ENCODE measurements around the gene IQCC. TPM values are rescaled to one million over a fixed set of nuclear protein-coding genes. Genes with fewer than 3 reads are reported as not detected.

IQCC gene
- total RNA-seq, 1 donor from 2014 or later: 1.9 TPM

DNA sequence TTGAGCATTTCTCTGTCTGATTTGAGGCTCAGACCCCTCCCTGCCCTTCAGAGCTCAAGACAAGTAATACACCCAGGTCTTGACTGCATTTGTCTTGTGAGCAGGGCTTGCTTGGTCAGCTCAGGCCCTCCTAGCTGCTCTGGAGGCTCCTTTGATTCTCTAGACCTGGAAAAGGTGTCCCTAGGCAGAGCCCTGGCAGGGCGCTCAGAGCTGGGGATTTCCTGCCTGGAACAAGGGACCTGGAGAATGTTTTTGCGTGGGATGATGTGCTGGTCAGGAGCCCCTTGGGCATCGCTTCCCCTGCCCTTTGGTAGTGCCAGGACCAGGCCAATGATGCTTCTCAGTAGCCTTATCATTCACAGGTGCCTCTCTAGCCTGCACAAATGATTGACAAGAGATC, 9.9 kb upstream of the IQCC start:
- peaks cover 15% of the 10 kb centered on the region for H3K27me3 Mint-ChIP-seq (ENCODE audit: unreplicated experiment)
- H3K36me3 Mint-ChIP-seq (ENCODE audit: low read depth, unreplicated experiment): peaks cover 52% of the 10 kb centered on the region
- DNase-seq (ENCODE audit: low spot score): no peak
- peaks cover 26% of the 10 kb centered on the region for H3K4me1 Mint-ChIP-seq (ENCODE audit: unreplicated experiment)
- H3K9me3 Mint-ChIP-seq (ENCODE audit: unreplicated experiment): no peaks in the 10 kb centered on the region
- H3K27ac Mint-ChIP-seq (ENCODE audit: unreplicated experiment): no peak overlapping the region
- no peak overlapping the region for H3K4me3 Mint-ChIP-seq (ENCODE audit: unreplicated experiment)
- TF ChIP-seq, protein P1, sequence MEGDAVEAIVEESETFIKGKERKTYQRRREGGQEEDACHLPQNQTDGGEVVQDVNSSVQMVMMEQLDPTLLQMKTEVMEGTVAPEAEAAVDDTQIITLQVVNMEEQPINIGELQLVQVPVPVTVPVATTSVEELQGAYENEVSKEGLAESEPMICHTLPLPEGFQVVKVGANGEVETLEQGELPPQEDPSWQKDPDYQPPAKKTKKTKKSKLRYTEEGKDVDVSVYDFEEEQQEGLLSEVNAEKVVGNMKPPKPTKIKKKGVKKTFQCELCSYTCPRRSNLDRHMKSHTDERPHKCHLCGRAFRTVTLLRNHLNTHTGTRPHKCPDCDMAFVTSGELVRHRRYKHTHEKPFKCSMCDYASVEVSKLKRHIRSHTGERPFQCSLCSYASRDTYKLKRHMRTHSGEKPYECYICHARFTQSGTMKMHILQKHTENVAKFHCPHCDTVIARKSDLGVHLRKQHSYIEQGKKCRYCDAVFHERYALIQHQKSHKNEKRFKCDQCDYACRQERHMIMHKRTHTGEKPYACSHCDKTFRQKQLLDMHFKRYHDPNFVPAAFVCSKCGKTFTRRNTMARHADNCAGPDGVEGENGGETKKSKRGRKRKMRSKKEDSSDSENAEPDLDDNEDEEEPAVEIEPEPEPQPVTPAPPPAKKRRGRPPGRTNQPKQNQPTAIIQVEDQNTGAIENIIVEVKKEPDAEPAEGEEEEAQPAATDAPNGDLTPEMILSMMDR (IDR thresholded peaks at IDR 0.05; ENCODE audit: unreplicated experiment): no peak

DNA sequence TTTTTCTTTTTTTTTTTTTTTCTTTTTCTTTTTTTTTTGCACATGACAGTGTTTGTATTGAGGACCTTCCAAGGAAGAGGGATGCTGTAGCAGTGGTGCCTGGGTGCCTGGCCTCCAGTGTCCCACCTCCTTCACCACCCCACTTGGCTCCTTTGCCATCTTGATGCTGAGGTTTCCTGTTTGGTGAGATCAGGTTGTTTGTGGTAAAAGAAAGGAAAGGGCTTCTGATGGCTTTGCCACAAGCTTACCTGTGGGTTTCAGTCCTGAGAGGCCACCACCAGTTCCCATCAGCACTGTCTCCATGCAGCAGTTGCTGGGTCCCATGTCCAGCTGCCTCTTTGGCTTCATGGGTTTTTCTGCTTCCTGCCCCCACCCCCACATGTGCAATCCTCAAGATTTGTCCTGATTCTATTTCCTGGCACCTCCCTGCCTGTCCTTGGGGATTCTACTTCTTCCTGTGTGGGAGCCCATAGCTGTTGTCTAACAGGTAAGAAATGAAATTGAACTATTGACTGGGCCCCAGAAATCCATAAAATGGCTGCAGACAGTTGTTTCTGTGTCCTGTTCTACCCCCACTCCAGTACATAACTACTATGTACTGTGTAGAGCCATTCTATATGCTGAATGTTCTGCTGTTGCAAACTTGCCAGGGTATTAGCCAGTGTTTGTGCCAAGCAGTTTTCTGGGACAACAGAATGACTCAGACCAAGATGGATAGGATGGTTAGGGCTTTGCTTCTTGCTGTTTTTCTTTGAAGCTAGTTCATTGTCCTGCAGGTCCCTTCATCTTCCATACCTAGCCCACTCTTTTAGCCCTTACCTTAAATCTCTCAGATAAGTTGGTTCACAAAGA, 9.3 kb upstream of the IQCC start:
- Mint-ChIP-seq H3K27me3 (ENCODE audit: unreplicated experiment) (peaks cover 15% of the 10 kb centered on the region), H3K9me3 (ENCODE audit: unreplicated experiment) (no peaks in the 10 kb centered on the region), H3K27ac (ENCODE audit: unreplicated experiment) (peak overlapping the region; percentile 48), H3K36me3 (ENCODE audit: low read depth, unreplicated experiment) (peaks cover 52% of the 10 kb centered on the region), H3K4me1 (ENCODE audit: unreplicated experiment) (peaks cover 26% of the 10 kb centered on the region), H3K4me3 (ENCODE audit: unreplicated experiment) (peak overlapping the region; percentile 11)
- TF ChIP-seq, protein P1 (IDR thresholded peaks at IDR 0.05; ENCODE audit: unreplicated experiment): no peak
- DNase-seq (ENCODE audit: low spot score): no peak

DNA sequence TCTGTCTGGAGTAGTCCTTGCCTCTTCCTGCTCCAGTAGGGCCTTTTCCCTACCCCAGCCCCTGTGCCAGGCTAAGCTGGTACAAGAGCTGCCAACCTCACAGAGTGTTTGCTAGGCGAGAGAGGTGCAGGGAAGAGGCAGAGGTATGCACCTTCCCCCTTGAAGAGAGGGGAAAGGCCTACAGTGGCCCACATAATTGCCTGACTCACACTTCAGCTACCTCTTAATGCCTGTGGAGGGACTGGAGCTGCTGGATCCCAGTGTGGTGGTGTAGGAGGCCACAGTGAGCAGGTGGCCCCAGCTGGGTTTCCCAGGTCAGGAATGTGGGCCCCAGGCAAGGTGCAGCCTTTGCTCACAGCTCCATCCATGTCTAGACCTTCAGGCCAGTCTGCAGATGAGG, 8.4 kb upstream of the IQCC start:
- Mint-ChIP-seq H3K4me3 (ENCODE audit: unreplicated experiment) (no peak overlapping the region), H3K27me3 (ENCODE audit: unreplicated experiment) (peaks cover 16% of the 10 kb centered on the region), H3K9me3 (ENCODE audit: unreplicated experiment) (no peaks in the 10 kb centered on the region), H3K4me1 (ENCODE audit: unreplicated experiment) (peaks cover 35% of the 10 kb centered on the region), H3K36me3 (ENCODE audit: low read depth, unreplicated experiment) (peaks cover 43% of the 10 kb centered on the region), H3K27ac (ENCODE audit: unreplicated experiment) (no peak overlapping the region)
- DNase-seq (ENCODE audit: low spot score): no peak
- TF ChIP-seq, protein P1 (IDR thresholded peaks at IDR 0.05; ENCODE audit: unreplicated experiment): no peak

- Mint-ChIP-seq H3K9me3 (ENCODE audit: unreplicated experiment) (no peaks in the 10 kb centered on the region), H3K36me3 (ENCODE audit: low read depth, unreplicated experiment) (peaks cover 39% of the 10 kb centered on the region), H3K27me3 (ENCODE audit: unreplicated experiment) (peaks cover 16% of the 10 kb centered on the region), H3K4me1 (ENCODE audit: unreplicated experiment) (peaks cover 40% of the 10 kb centered on the region), H3K27ac (ENCODE audit: unreplicated experiment) (no peak overlapping the region), H3K4me3 (ENCODE audit: unreplicated experiment) (peak overlapping the region; percentile 84)
- DNase-seq (ENCODE audit: low spot score): no peak
- TF ChIP-seq, protein P1 (IDR thresholded peaks at IDR 0.05; ENCODE audit: unreplicated experiment): no peak
Observed at GRCh38 chr1:32197837-32198236, 7.6 kb upstream of the IQCC start.
